ENCODE results near the gene TWIST2.

TWIST2 gene

DNA sequence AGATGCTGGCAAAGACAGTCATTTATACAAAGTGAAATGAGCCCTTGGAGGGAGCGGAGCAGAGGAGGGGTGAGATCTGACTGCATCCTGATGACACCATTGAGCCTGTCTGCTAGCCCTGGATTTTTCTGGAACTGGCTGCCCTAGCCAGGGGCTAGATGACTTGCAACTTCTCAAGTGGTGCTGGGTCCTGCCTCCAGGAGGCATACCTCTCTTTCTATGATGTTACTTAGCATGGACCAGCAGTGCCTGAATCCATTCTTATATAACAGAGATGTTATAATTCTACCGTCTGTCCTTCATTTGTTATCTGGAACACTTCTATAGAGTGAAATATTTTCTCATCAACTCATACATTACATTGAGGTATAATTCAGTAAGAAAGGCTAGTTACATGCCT is 8.5 kb upstream of the TWIST2 start:
- no peak for DNase-seq

DNA sequence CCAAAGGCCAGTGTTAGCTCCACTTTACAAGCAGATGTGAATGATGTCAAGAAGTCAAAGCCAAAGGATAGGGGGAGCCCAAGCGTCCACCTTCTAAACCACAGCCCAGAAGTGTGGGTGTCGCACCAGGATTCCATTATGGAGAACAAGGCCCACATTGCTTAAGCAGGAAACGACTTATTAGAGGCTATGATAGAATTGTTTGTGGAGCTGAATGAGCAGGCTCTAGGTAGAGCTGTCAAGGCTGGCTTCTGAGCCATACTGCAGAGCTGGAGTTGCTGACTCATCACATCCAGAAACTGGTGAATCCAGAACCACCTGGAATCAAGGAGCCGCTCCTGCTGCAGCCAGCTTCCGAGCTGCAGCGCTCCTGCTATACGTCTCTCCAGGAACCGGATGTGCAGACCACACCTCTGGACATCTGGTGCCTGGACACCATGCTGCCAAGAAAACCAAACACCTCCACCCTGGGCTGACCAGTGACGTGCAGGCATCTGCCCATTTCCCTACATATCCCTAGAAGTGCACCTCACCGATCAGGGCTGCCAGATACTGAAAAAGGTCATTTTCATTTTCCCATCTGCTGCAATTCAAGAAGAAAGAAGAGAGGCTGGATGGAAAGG is 6.2 kb upstream of the TWIST2 start:
- DNase-seq: no peak

DNA sequence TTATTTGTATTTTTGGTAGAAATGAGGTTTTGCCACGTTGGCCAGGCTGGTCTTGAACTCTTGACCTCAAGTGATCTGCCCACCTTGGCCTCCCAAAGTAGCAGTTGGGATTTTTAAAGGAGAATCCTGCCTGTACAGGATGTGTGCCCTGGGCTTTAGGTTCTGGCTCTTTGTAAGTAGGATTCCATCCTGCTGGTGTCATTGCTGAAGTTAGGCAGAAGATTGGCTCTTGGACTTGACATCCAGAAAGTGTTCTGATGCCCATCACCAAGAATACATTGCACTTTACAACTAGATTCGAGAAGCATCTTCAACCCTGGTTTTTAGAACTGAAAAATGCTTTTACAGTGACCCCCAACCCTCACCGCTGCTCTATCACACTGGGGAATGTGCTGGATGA is 4.4 kb upstream of the TWIST2 start:
- DNase-seq: no peak

DNA sequence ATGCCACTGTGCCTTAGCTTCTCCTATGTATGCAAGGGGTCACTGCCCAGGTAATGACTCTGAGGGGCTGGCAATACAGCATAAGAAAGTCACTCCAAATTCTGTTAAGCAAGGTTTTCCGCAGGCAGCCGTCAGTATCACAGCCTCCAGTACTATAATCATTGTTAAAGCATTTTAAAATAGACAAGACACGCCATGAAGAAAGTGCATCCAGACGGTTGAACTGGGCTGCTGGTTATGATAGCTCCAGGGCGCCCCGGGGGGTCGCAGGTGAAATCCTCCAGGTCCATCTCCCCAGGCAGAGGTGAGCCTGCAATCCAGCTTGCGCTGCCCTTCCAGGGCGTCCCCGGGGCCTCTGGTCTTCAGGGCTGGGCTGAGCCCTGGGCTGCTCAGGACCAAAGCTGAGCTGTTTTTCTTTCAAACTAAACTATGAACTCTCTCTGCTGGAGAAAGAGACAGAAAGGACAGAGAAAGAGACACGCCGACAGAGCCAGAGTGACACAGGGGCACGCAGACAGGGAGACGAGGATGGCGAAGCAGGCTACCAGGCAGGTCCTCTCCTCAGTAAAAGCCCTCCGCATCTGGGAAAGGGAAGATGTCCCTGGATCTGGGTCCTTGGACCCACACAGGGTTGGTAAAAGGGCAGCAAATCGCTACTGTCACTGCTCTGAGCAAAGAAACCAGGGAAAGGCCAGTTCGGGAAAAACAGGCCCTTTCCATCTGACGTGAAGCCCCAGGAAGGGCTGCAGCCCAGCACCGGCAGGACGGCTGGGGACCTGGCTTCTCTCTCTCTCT is 2.1 kb upstream of the TWIST2 start:
- no peak for DNase-seq

DNA sequence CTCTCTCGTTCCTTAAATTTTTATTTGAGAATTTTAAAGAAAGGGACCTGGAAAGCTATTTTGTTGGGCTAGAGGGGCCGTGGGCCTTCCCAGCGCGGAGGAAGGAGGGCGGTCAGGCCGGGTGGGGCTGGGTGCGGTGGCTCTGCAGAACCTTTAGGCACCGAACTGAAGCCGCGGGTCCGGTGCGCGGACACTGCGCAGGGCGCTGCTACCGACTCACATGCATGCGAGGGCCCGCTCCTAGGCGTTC is 1.6 kb upstream of the TWIST2 start:
- DNase-seq: no peak

DNA sequence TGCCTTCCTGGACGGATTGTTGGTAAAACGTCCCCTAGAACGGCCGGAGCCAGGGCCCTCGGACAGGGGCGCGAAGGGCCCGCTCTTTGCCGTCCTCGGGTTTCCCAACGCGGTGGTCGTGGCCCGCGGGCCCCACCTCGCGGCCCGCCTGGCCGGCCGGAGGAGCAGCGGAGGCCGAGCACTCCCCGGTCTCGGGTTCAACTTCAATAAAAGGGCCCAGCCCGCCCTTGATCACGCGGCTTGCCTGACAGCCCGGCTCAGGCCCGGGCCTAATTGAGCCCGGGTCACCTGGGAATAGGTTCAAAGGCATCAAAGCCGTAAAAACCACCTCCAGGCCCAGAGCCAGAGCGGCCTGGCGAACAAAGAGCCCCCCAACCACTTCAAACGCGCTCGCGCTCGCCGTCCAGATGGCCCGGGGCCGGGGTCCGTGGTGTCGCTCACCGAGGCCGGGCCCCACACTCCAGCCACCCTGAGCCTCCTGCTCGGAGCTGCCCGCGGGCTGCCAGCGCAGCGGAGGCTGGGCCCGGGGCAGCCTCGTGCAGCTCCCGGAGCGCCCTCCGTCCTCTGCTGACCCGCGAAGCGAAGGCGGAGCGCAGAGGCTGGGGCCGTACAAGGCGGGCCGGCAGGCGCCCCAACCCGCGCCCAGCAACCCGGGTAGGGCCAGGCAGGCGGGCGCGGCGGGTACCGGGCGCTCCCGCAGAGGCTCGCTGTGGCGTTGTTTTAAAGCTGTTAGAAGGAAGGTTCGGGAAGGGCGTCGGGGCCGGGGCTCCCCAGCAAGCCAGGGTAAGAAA is 1.1 kb upstream of the TWIST2 start:
- DNase-seq: no peak

DNA sequence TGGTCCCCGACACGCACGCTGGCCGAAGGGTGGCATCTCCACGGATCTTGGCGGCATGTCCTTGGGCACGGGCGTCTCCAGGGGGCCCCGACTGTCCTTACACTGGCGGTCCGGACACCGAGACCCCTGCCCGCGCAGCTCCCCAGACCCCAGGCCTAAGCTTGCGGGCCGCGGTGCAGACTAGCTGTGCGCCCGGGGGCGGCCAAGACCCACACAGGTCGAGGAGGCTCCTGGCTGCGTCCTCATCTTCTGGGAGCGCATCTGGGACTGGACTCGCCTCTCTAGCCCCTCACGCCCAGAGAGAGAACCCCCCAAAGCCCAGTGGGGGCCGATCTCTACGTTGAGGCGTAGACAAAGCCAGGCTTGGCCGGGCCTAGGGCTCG is 475 bp upstream of the TWIST2 start:
- DNase-seq: no peak

DNA sequence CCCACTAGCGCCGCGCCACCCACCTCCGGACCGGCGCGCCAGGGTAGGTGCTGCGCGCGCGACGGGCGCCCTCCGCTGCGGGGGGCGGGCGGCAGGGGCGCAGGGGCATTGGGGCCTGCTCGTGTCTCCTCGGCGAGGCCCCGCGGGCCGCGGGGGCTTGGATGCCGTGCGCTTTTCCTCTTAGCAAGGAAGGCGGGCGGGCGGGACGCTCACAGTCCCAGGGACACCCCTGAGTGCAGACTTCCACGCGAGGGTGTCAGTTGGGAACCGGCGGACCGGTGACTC is 748 bp downstream of the TWIST2 start:
- DNase-seq: no peak

DNA sequence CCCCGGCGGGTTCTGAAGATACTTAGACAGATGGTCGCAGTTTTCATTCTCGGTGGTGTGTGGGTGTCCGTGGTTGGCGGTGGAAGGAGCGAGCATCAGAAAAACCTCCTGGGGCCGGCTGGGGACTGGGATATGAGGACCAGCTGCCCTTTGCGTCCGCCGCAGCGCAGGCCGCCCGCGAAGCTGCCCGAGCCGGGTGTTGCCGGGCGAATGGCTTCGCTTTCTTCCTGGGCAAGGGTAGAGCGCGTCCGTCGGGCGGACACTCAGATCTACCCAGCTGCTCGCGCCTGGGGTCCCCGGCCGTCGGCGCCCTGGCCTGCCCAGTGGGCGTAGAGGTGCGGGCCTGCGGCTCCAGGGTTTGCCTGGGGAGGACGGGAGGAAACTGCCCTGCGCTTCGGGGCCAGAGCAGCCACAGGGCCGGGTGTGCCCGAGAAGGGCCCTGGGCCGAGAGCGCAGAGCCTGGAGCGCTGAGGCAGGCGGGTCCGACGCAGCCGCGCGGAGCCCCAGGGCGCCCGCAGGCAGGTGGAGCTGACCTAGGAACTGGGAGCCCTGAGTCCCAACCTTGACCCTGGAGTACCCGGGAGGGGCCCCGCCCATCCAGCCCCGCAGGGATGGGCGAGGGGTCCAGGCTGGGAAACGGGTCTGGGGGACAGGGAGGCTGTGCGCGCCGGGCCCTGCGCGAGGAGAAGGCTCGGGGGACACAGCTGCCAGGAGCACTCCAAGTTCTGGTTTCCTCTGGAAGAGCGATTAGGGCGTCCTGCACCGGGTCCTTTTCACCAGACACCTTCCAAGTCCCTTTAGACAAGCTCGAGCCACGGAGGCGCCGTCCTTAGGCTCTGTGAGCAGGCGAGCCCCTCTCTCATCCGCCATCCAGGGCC is 1.3 kb downstream of the TWIST2 start:
- DNase-seq: no peak

DNA sequence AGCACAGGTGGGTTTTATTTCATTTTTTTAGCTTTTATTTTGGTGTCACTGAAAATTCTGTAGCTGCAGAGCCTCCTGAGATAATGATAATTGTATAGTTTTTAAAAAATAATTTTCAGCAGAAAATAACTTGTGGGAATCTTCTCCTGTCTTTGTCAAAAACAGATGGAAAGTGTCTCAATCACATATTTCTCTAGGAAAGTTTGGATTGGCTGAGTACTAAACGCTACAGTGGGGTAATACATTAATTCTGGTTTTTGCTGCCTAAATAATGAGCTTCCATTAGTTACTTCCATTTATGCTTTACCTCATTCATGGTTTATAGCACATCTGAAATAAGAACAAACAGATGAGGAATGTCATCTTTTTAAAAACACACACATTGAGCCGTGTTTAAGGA is 2.2 kb downstream of the TWIST2 start:
- no peak for DNase-seq

DNA sequence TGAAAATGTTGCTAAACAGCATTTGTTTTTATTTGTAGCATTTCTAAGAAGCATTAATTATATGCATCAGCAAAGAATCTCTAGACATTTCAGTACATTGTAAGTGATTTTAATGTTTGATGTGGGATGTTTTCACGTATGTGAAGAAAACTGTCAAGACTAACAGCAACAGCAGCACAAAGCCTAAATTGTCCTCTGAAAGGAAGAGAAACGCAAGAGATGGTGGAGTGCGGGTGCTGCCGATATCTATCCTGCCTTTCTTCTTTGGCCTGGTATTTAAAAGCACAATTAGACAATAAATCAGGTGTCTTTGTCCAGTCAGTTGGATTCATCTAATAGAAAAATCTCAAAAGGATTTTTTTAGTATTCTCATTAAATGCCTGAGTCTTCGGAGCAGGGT is 3.1 kb downstream of the TWIST2 start:
- DNase-seq: no peak

DNA sequence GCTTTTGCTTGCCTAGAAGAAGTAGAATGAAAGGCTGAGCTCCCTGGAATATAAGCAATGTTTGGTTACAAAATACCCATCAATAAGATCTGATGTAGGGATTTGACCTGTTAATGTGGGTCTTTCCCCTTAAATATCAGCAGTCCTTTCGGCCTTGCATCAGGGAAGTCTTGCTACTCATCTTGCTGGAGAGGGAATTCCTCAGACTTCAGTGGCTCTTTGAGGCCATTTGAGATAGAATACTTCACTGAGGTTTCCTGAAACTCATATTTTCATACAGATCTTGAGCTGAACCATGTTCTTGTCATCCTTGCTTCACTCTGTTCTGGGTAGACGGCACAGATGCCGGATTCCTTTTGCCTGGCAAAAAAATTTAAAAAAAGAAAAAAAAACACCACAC is 3.9 kb downstream of the TWIST2 start:
- no peak for DNase-seq

DNA sequence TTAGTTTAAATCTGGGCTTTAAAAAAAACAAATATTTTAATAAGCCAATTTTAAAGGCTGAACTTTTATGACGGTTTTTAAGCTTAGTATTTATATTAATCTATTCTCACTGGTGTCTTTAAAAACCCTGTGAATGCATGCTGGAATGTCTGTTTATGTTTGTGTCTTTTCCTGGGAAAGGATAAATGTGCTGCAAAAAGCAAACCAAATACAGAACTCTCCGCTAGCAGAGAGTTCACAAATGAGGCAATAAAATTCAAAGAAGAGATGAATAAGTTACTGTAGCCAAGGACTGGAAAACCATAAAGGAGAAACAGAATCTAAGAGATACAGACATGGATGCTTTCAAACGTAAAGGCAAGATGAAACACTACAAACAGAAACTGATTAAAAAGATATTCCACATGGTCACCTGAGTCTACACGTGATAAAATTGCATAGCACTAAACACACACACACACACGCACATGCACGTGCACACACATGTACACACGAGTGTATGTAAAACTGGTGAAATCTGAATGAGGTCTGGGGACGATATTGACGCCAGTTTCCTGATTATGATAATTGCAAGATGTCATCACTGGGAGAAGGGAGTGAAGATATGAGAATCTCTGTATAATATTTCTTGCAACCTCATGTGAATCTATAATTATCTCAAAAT is 4.5 kb downstream of the TWIST2 start:
- DNase-seq: no peak

DNA sequence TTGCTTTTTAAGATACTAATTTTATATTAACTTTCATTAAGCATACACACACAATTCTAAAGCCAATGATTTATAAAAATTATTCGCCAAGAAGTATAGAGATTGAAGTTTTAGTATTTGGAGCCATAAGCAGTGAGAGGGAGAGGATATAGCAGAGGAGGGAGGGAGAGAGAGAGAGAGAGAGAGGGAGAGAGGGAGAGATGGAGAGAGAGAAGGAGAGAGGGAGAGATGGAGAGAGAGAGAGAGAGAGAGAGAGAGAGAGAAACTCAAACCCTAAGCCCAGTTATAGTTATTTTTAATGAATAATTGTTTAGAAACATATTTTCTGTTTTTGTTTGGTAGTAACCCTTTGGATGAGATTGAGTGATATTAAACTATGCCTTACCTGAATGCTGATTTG is 5.3 kb downstream of the TWIST2 start:
- DNase-seq: no peak

DNA sequence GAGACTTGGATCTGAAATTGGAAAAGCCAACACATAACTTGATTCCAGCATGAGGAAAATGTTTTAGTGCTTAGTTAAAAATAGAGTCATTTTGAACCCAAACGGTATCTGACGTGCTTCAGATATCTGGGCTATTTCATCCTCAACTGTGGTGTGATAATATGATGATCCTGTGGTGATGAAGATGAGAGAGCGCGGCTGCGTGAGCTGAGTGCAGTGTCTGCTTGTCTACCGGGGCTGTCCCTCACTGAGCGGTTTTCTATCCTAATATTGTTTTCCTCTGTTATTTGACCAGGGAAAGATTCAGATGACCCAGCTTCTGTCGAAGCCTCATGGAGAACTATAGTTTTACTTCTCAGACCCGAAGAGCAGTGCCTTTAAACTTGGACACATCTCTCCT is 5.8 kb downstream of the TWIST2 start:
- DNase-seq: no peak

DNA sequence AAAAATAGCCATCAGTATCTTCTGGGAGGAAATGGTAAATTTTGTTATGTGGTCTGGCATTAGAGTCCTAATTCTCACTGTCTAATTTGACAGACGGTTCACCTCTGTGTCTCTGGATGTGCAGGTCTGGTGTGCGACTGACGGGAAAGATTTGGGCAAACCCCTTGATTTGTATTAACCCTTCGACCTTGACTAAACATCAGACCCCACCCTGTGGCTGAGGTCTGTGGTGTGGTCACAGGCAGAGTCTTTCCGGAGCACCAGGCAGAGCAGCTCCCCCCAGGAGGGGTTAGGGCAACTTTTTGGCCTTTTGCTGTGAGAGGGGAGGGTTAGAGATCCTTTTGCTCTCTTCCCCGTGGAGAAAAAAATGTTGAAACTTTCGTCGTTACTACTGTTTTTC is 6.4 kb downstream of the TWIST2 start:
- no peak for DNase-seq

DNA sequence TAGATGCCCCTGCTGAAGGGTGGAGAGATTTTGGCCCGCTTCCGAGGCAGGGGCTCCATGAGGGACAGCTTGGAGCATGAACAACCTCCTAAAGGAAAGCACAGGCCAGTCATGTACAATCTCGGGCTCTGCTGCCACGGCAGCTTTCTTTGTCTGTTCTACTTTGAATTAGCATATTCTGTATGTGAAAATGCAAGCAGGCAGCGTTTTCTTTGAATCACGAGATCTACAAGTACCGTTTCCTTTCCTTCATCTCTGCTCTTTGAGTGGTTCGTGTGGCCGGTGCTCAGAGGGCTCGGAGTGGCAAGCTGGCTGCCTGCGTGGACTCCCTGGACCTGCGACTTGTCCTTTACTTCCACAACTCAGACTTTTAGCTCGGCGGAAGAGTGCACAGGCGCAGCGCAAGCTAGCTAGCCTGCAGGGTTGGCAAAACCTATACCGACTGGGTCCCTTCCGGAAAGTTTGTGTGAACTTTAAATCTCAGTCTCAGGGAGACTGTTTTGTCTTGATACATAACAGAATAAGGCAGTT is 6.9 kb downstream of the TWIST2 start:
- no peak for DNase-seq

DNA sequence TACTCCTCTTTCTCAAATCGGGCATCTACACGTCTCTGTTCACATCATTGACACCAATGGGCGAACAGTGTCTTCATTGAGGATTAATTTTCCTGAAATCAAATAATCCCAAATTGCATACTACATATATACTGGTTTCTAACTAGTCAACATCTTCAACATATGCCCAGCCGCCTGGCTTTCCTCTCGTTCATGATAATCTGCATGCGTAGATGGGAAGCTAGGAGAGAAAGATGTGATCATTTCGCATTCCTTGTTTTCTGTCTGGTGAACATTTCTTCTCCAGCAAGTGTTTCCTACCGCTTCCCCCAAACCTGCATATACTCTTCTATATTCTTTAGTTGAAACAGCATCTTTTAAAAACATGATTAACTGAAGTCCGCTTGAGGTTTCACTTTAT is 7.4 kb downstream of the TWIST2 start:
- no peak for DNase-seq

DNA sequence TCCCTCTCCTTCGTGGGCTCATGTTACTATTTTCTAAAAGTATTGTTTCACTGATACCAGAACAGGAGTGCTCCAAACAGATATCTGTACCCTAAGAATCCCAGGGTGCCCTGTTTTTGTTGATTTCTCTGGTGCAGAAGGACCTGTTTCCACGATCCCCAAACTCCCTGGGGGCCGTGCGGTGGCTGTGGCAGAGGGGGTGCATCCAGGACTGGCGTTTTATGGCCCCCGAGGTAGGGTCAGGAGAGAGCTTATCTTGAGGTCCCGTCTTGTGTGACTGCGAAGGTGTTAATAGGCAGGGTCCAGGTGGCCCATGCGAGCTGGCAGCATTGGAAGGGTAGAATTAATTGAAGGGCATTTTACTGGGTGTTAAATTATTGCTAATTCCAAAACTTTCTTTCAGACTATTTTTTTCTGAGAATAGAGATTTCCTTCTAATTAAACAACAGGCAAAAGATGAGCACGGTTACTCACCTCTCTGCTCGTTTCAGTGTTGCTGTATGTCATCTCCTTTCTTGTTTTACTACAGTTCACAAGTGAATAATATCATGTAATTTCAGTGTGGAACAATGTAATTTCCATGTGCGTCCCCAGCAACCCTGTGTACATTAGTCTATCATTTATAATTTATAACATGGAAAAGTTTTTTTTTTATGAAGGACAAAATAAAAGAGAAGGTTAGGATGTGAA is 8.2 kb downstream of the TWIST2 start:
- no peak for DNase-seq

DNA sequence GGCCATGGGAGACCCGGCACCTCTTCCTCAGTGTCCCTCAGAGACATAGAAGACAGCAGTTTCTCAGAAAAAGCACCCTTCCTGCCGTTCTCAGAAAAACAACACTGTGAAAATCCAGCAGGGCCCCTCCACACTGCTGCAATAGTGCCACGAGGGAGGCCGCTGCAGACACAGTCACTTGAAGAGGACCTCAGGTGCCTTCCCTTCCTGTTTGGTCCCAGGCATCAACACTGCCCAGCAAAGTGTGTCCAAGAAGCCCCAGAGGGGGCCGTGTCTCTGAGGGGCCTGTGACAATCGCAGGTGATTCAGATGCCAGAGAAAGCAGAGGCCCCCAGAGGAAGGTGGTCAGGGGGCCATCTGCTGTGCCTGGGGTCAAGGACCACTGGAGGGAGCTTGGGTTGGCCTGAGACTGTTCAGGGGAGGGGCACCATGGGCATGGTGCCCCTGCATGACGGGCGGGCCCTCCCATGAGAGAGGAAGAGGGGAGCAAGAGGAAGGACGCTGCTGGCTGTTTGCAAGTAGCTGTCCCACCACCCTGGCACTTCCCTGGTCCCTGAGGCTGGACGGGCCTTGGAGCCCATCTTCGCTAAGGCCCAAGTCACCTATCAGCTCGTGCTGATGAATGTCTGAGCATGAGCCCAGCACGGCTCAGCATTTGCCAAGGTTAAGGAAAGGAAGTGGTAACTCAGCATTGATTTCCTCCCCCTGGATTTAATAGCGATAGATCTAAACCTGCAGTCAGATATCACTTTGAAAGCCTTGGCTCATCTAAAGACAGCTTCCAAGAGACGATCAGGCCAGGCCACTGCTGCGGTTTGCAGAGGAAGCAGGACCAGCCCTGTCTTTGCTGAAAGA is 9.1 kb downstream of the TWIST2 start:
- DNase-seq: no peak

DNA sequence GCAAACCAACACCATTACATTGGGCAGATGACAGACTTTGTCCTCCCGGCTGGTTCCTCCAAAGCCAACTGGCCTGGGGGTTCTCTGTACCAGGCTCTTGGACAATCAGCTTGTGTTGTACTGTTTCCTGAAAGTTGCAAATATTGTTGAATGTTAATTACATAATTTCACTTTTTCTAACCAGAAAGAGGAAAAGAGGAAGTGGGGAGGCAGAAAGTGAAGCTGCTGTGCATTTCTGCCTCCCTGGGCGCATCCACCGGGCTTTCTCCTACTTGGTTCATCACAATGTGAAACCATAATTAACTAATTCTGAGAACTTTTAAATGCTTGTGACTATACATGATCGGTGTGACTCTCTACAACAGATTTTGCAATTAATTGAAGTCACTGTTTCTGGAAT is 10.1 kb downstream of the TWIST2 start:
- no peak for DNase-seq
